ENCODE measurements around the gene CBR3. TPM values are rescaled to one million over a fixed set of nuclear protein-coding genes. Genes with fewer than 3 reads are reported as not detected.

CBR3 gene
- total and polyA plus RNA-seq, 2 of the 4 experiments (the other 2 are of a cell fraction) = 13.4 to 15.4 TPM

DNA sequence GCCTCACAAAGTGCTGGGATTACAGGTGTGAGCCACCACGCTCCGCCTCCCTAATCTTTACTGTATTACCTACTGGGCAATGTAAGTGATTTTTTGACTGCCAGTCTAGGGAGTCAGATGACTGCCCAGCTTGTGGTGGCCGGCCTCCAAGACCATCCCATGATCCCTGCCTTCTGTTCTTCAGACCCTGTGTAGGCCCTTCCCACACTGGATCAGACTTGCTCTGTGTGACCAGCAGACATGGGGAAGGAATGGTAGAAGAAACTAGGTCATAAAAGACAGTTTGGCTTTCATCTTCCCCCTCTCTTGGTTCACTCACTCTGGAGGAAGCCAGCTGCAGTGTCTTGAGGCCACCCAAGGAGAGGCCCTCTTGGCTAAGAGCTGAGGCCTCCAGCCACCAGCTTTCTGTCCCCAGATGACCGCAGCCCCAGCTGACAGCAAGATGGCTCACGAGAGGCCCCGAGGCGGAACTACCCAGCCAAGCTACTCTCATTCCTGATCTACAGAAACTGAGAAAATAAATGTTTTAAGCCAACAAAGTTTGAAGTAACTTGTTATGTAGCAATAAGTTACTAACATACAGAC lies 14.5 kb upstream of the CBR3 start:
- Histone ChIP-seq H2AK9ac (replicated peaks; ENCODE audit: low read depth, low read length, poor library complexity) (no peak overlapping the region), H4K20me1 (ENCODE audit: insufficient read depth, low read length) (no peaks in the 10 kb centered on the region), H2BK20ac (ENCODE audit: low read depth, low read length) (no peak overlapping the region), H3K9me3 (ENCODE audit: control insufficient read depth, insufficient read depth, low read length) (peaks cover 2% of the 10 kb centered on the region; the same call in 1 of the 2 replicates), H3K4me2 (ENCODE audit: low read depth, low read length) (peak overlapping the region; percentile 12), H2AK5ac (ENCODE audit: low read depth, low read length) (no peak overlapping the region), H2AFZ (replicated peaks; ENCODE audit: low read length, poor library complexity) (no peak overlapping the region), H3K4me1 (ENCODE audit: control insufficient read depth, insufficient read depth, low read length) (peaks cover 3% of the 10 kb centered on the region; the same call in 1 of the 2 replicates), H4K91ac (ENCODE audit: insufficient read depth, low read depth, low read length) (no peak overlapping the region), H3K36me3 (ENCODE audit: control insufficient read depth, insufficient read depth, low read length) (no peaks in the 10 kb centered on the region), H4K5ac (ENCODE audit: low read depth, low read length) (peak overlapping the region; percentile 9; the same call in 1 of the 2 replicates), H3K27ac (ENCODE audit: insufficient read depth, low read length) (peak overlapping the region; percentile 40; the same call in 1 of the 2 replicates), H2BK15ac (ENCODE audit: low read depth, low read length) (no peak overlapping the region), H3K4me3 (ENCODE audit: insufficient read depth, low read depth, low read length) (no peak overlapping the region), H3K9ac (ENCODE audit: low read depth, low read length) (no peak overlapping the region), H2BK120ac (ENCODE audit: low read depth, low read length) (no peak overlapping the region), H4K8ac (ENCODE audit: low read depth in 2 of 2, low read length in 2 of 2) (no peak overlapping the region), H3K23ac (ENCODE audit: low read depth, low read length) (no peak overlapping the region), H3K79me1 (ENCODE audit: low read depth in 1 of 2, low read length in 2 of 2) (no peaks in the 10 kb centered on the region), H3K27me3 (ENCODE audit: control insufficient read depth, insufficient read depth, low read length) (no peaks in the 10 kb centered on the region), H2BK5ac (ENCODE audit: low read depth, low read length, poor library complexity, severe bottlenecking) (peak overlapping the region; percentile 49), H3K9me1 (ENCODE audit: insufficient read depth, low read length) (no peaks in the 10 kb centered on the region), H3K4ac (ENCODE audit: low read depth, low read length) (no peak overlapping the region), H3K14ac (replicated peaks; ENCODE audit: low read depth, low read length) (no peak overlapping the region), H3K18ac (ENCODE audit: low read depth, low read length) (no peak overlapping the region; the same call in 1 of the 2 replicates), H3K56ac (ENCODE audit: extremely low read depth, insufficient read depth, low read length) (no peak overlapping the region)
- ATAC-seq (ENCODE audit: low read depth) (peak; percentile 62), DNase-seq (peak; percentile 8)
- in situ Hi-C loops (cut with MboI; ENCODE audit: low sequenced_read_pairs) (no loop called here), dilution Hi-C loops (cut with HindIII; ENCODE audit: low sequenced_read_pairs, unreplicated experiment) (no loop called here), intact Hi-C loops (cut with micrococcal nuclease) (no loop called here)
- WGBS, 2 experiments (ENCODE audit: extremely low coverage in 2 of 2, insufficient read length in 1 of 2) = no CpG with 5 or more reads among the region's 7 CpGs
- ChIA-PET CTCF (interaction anchor here (0.6 kb wide), 1 partner anchor 361 kb away, joined by 3 read pairs; no protein-coding TSS in a partner anchor), POLR2A (ENCODE audit: unreplicated experiment) (no interaction called here)
- BruUV-seq (replicated peaks) = no TSS peak
- TF ChIP-seq USF2 (IDR thresholded peaks at IDR 0.05; ENCODE audit: low read depth, low read length) (no peak), CHD1 (IDR thresholded peaks at IDR 0.05; ENCODE audit: low read depth, low read length) (no peak)
